Fibroblast of mammary gland (primary cell): ENCODE data around the gene SALL1.

Experiments
- DNase-seq: peaks from one replicate; pipeline ENCODE4 v3.0.0-alpha.2; 2010; ENCODE audit warnings: low read depth
- H3K4me3 ChIP-seq: 2 replicates; pipeline ENCODE4 v1.5.1; 2011; ENCODE audit warnings: low read depth, mild to moderate bottlenecking, low read length, moderate library complexity; ENCODE audit not compliant: control insufficient read depth
- TF ChIP-seq, protein P1 (sequence below): conservative IDR thresholded peaks from 2 replicates; pipeline ENCODE4 v1.5.1; 2011; ENCODE audit warnings: low read depth, low read length, inconsistent platforms; ENCODE audit not compliant: control insufficient read depth, insufficient read depth

Gene SALL1

DNA sequence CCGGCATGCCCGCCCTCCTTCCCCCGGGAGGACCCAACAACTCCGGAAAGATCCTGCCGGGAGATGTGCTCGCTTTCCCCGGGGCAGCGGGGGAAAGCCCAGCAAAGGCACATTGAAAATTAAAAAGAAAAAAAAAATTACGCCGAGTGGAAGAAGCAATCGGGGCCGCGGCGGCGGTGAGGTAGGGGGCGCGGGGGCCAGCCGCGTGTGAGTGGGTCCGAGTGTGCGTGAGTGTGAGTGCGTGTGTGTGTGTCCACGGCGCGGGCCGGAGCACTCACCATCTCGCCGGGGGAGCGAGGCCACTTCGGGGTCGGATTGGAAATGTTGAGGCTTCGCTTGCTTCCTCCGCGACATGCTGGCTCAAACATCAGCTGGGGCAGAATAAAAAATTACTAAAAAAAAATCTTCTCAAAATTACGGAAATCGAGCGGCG lies at the start of gene SALL1:
TSS of gene SALL1 (minus strand) at position 383 of the 433 bp plus-strand sequence. CDS start at position 354, 29 bp downstream.
- DNase-seq = peak; percentile 25
- peak within 1 kb of the TSS; percentile 81 for H3K4me3 ChIP-seq
- TF ChIP-seq, protein P1, sequence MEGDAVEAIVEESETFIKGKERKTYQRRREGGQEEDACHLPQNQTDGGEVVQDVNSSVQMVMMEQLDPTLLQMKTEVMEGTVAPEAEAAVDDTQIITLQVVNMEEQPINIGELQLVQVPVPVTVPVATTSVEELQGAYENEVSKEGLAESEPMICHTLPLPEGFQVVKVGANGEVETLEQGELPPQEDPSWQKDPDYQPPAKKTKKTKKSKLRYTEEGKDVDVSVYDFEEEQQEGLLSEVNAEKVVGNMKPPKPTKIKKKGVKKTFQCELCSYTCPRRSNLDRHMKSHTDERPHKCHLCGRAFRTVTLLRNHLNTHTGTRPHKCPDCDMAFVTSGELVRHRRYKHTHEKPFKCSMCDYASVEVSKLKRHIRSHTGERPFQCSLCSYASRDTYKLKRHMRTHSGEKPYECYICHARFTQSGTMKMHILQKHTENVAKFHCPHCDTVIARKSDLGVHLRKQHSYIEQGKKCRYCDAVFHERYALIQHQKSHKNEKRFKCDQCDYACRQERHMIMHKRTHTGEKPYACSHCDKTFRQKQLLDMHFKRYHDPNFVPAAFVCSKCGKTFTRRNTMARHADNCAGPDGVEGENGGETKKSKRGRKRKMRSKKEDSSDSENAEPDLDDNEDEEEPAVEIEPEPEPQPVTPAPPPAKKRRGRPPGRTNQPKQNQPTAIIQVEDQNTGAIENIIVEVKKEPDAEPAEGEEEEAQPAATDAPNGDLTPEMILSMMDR = no peak

- TF ChIP-seq, protein P1 = no peak
- no peak for DNase-seq
- H3K4me3 ChIP-seq = no peak overlapping the region
Measured at GRCh38 chr16:51200793-51201192, 49.7 kb upstream of the SALL1 start.

GRCh38 chr16:51197953-51198748 lies 47.1 kb upstream of the SALL1 start:
- TF ChIP-seq, protein P1 = no peak
- H3K4me3 ChIP-seq = no peak overlapping the region
- no peak for DNase-seq

- H3K4me3 ChIP-seq = no peak overlapping the region
- DNase-seq = no peak
- TF ChIP-seq, protein P1 = no peak
Measured at GRCh38 chr16:51193879-51194278, 42.8 kb upstream of the SALL1 start.

DNA sequence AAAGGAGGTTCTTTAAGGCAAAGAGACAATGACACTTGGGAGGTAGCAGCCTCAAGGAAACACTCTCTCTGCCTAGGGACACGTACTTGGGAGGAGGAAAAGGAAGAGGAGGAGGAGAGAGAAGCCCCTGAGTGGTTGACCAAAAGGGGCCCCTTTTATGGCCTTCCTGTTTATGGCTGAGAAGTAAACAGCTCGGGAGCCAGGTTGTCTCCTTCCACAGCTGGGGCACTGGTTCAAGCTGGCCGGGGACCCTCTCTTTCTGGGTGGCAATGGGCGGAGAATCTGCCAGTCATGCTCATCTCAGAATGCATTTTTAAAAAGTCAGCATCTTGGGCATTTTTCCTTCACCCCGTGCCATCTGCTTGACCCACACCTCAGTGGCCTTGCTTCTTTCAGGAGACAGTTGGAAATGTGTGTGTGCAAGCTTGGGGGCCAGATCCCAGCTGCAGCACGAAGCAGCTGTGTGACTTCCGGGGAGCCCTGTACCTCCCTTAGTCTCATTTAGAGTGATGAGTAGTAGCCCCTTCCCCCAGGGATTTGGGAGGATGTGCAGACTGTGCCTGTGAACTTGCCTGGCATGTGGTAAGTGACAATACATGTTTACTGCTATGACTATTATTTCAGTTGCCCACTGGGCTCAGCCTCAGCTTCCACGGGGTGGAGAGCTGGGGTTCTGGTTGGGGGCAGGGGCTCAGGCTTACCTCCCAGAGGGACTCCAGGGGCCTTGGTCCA lies 33.8 kb upstream of the SALL1 start:
- no peak overlapping the region for H3K4me3 ChIP-seq
- TF ChIP-seq, protein P1 = no peak
- DNase-seq = no peak

GRCh38 chr16:51181503-51181811 lies 30.4 kb upstream of the SALL1 start:
- TF ChIP-seq, protein P1 = no peak
- no peak overlapping the region for H3K4me3 ChIP-seq
- no peak for DNase-seq
